WI38 (cell line): Measurements from ENCODE around the gene PAK5.
"Not testable (repeated sequence)": the region's sequence is repeated elsewhere in the genome, so short reads cannot be mapped to it uniquely, and the experiment has no call there.

Source experiments
- H3K4me3 ChIP-seq: 2 replicates; pipeline ENCODE4 v1.5.1; 2011; ENCODE audit warnings: low read depth, mild to moderate bottlenecking, control low read depth, low read length
- TF ChIP-seq, protein P1 (sequence below): IDR thresholded peaks from 2 replicates; pipeline ENCODE4 v1.5.1; 2012; ENCODE audit warnings: low read depth, mild to moderate bottlenecking, control low read depth, low read length

Gene PAK5

DNA sequence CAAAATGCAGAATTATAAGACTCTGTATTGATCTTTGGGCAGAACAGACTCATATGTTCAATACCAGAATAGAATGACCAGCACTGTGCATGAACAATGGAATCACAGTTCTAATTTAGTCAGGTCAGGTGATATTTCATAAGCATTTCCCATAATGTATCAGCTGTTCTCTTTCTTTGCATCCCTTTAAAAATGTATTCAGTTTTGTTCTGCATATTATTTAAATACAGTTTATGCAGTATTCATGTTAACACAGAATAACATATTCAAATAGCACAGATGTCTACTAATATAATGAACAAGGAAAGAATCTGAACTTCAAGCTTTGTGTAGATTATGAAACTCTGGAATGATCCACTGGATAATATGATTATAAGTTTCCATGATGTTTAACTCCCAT, 196.0 kb downstream of the PAK5 start:
- TF ChIP-seq, protein P1, sequence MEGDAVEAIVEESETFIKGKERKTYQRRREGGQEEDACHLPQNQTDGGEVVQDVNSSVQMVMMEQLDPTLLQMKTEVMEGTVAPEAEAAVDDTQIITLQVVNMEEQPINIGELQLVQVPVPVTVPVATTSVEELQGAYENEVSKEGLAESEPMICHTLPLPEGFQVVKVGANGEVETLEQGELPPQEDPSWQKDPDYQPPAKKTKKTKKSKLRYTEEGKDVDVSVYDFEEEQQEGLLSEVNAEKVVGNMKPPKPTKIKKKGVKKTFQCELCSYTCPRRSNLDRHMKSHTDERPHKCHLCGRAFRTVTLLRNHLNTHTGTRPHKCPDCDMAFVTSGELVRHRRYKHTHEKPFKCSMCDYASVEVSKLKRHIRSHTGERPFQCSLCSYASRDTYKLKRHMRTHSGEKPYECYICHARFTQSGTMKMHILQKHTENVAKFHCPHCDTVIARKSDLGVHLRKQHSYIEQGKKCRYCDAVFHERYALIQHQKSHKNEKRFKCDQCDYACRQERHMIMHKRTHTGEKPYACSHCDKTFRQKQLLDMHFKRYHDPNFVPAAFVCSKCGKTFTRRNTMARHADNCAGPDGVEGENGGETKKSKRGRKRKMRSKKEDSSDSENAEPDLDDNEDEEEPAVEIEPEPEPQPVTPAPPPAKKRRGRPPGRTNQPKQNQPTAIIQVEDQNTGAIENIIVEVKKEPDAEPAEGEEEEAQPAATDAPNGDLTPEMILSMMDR = no peak
- H3K4me3 ChIP-seq = no peak overlapping the region

DNA sequence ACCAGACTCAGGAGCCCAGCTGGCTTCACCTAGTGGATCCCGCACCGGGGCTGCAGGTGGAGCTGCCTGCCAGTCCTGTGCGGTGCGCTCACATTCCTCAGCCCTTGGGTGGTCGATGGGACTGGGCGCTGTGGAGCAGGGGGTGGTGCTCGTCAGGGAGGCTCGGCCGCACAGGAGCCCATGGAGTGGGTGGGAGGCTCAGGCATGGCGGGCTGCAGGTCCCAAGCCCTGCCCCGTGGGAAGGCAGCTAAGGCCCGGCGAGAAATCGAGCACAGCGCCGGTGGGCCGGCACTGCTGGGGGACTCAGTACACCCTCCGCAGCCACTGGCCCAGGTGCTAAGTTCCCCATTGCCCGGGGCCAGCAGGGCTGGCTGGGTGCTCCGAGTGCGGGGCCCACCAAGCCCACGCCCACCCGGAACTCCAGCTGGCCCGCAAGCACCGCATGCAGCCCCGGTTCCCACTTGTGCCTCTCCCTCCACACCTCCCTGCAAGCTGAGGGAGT, 197.3 kb downstream of the PAK5 start:
- not testable (repeated sequence) for H3K4me3 ChIP-seq

DNA sequence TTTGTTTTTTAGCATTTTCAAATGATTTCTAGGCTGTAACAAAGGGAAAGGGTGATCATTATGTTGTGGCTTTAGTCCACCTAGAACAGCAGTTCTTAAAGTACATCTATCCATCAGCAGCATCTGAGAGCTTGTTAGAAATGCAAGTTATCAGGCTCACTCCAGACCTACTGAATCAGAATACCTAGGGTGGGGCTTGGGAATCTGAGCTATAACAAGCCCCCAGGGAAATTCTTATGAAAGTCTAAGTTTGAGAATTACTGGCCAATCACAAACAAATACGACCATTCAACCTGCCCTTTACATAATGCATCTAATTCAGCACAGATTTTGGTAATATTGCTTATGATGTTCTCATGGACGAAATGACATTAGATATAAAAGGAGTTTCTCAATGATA, 201.0 kb downstream of the PAK5 start:
- H3K4me3 ChIP-seq = no peak overlapping the region
- TF ChIP-seq, protein P1 = no peak

DNA sequence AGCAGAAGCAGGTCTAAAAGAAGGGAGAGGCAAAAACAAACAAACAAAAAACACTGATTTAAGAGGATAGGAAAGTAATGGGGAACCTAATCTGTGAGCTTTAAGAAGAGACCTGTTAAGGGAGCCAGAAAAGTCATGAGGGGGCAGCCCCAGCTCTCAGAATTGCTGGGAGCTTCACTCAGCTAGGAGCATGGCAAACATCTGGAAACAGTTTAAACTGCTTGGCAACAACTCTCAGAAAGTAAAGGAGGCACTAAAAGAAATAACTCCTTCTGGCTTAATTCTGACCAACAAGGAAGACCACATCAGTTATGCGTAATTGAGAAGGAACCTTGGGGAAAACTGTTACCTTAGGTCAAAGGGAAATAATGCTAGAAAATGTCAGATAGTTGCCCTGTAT, 203.1 kb downstream of the PAK5 start:
- no peak overlapping the region for H3K4me3 ChIP-seq
- TF ChIP-seq, protein P1 = no peak

DNA sequence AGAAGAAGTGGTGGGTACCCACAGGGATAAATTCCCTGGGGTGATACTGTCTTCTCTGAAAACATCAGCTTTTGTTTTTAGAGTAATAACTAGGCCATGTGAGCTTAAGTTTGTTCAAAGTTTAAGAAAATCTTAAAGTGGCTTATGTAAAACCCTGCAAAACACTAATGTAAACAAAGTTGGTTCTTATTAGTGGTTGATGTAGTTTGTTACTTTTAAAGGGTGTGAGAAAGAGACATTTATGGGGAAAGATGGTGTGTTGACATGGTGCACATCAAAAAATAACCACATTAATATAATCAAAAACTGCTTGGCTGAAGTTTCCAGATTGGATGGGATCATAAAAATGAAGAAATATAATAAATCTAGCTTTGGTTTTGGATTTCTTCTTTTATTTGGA, 204.5 kb downstream of the PAK5 start:
- no peak overlapping the region for H3K4me3 ChIP-seq
- TF ChIP-seq, protein P1 = no peak

DNA sequence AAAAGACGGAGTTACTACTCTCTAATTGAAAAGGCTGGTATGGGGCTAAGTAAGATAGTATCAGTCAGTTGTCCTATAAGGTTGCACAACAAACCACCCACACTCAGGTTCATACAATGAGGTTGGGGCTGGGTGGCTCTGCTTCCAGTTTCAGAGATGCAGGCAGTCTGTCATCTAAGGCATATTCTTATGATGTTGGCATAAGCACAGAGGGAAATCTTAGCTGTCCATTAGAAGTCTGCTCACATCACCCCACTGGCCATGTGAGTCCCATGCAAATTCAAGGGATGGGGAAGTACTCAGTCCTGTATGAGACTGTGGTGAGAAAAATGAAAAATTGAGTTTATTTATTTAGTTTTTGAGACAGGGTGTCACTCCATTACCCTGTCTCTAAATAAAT, 205.9 kb downstream of the PAK5 start:
- TF ChIP-seq, protein P1 = no peak
- no peak overlapping the region for H3K4me3 ChIP-seq

DNA sequence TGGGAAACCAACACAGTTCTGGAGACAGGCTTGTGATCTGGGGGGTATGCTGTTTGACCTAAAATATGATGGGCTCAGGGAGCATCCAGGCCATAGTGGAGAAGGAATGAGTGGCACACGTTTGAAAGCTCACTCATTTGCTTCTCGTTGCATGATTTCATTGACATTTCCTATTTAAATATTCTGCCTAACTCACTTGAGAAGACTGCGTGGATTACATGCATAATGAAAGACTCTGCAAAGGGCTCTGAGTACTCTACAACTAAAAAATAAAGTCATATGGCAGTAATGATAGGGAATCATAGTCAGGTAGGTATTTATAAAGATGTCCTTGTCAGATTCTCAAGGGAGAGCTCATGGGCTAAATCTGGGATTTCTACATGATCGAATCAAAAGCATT, 206.6 kb downstream of the PAK5 start:
- TF ChIP-seq, protein P1 = no peak

DNA sequence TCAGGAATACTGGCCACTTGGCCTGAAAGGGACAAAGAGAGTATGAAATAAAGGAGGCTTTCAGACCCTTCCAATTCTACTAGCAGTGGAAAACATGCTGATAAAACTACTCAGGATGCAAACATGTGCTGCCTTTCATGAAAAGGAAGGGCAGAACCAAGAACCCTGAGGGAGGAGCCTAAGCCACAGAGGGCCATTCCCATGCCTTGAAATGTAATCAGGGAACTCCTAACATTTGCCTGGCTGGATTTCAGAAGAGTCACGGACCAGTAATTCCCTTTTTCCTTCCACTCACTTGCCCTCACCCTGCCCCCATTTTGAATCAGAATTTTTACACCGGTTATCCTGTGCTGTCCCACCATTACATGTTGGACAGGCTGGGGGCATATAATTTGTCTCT, 208.3 kb downstream of the PAK5 start:
- H3K4me3 ChIP-seq = no peak overlapping the region
- TF ChIP-seq, protein P1 = no peak

More for the DNA sequence above, 206.6 kb downstream of the PAK5 start:
- H3K4me3 ChIP-seq = no peak overlapping the region
